IMR-90 (cell line): ENCODE results near the gene ARFGEF3. TPM values are rescaled to one million over a fixed set of nuclear protein-coding genes. Genes with fewer than 3 reads are reported as not detected.
A peak's percentile ranks its signal among the peaks of the same experiment; 100 is the strongest.

Experiments used
- ATAC-seq: fragments of 200-7000 bp; cut with Tn5 transposase; 2 replicates; pipeline ENCODE4 v1.9.1; 2020; ENCODE audit warnings: low read depth, mild to moderate bottlenecking, moderate library complexity
- BruUV-seq: library from RNA; stranded (reverse); fragments of 400-500 nt; replicated peaks from 2 replicates; lab custom pipeline; 2021; lab: Mats Ljungman, UMichigan
- CTCF ChIA-PET: fragments of 300-600 bp; formaldehyde crosslinking; extraction: SDS; loops from one replicate; lab custom pipeline; 2021; ENCODE audit warnings: antibody characterized with exemption; lab: Yijun Ruan, JAX
- POLR2A ChIA-PET: fragments of 300-600 bp; sonication (Branson Sonifier 250); formaldehyde crosslinking; loops from one replicate; lab custom pipeline; 2022; ENCODE audit warnings: antibody characterized with exemption; ENCODE audit not compliant: unreplicated experiment; lab: Charles Lee
- DNase-seq: peaks from one replicate; pipeline ENCODE4 v3.0.0; 2013
- H2AFZ ChIP-seq: replicated peaks from 2 replicates; pipeline ENCODE3; 2013; ENCODE audit warnings: low read length, mild to moderate bottlenecking; ENCODE audit not compliant: poor library complexity
- H2AK5ac ChIP-seq: 2 replicates; pipeline ENCODE4 v1.6.1; 2013; ENCODE audit warnings: low read depth, low read length, inconsistent platforms
- H2AK9ac ChIP-seq: replicated peaks from 2 replicates; pipeline ENCODE3; 2013; ENCODE audit warnings: mild to moderate bottlenecking, low read depth, low read length, moderate library complexity; ENCODE audit not compliant: poor library complexity
- H2BK120ac ChIP-seq: 2 replicates; pipeline ENCODE4 v1.6.1; 2013; ENCODE audit warnings: low read depth, low read length, inconsistent platforms
- H2BK15ac ChIP-seq: 3 replicates; pipeline ENCODE4 v1.6.1; 2013; ENCODE audit warnings: low read depth, low read length, inconsistent platforms
- H2BK20ac ChIP-seq: 2 replicates; pipeline ENCODE4 v1.6.1; 2013; ENCODE audit warnings: low read depth, mild to moderate bottlenecking, inconsistent platforms, low read length, moderate library complexity
- H2BK5ac ChIP-seq: 2 replicates; pipeline ENCODE4 v1.6.1; 2013; ENCODE audit warnings: mild to moderate bottlenecking, low read depth, low read length, inconsistent platforms; ENCODE audit not compliant: poor library complexity, severe bottlenecking
- H3K14ac ChIP-seq: replicated peaks from 2 replicates; pipeline ENCODE4 v1.6.1; 2013; ENCODE audit warnings: low read depth, low read length, inconsistent platforms
- H3K18ac ChIP-seq: 2 replicates; pipeline ENCODE4 v1.6.1; 2013; ENCODE audit warnings: low read depth, low read length, control low read depth
- H3K23ac ChIP-seq: 2 replicates; pipeline ENCODE4 v1.6.1; 2013; ENCODE audit warnings: low read depth, low read length, inconsistent platforms
- H3K27ac ChIP-seq: 2 replicates; pipeline ENCODE4 v1.5.1; 2013; ENCODE audit warnings: mild to moderate bottlenecking, control low read depth, low read length; ENCODE audit not compliant: insufficient read depth
- H3K27me3 ChIP-seq: 2 replicates; pipeline ENCODE4 v1.6.1; 2013; ENCODE audit warnings: low read length; ENCODE audit not compliant: control insufficient read depth, insufficient read depth
- H3K36me3 ChIP-seq: 2 replicates; pipeline ENCODE4 v1.6.1; 2013; ENCODE audit warnings: low read length, mixed read lengths; ENCODE audit not compliant: control insufficient read depth, insufficient read depth
- H3K4ac ChIP-seq: 2 replicates; pipeline ENCODE4 v1.6.1; 2013; ENCODE audit warnings: low read depth, low read length, inconsistent platforms
- H3K4me1 ChIP-seq: 2 replicates; pipeline ENCODE4 v1.6.1; 2013; ENCODE audit warnings: low read length, mixed read lengths; ENCODE audit not compliant: control insufficient read depth, insufficient read depth
- H3K4me2 ChIP-seq: 2 replicates; pipeline ENCODE4 v1.6.1; 2013; ENCODE audit warnings: low read depth, mild to moderate bottlenecking, control low read depth, low read length, moderate library complexity
- H3K4me3 ChIP-seq: 2 replicates; pipeline ENCODE4 v1.5.1; 2013; ENCODE audit warnings: low read depth, mild to moderate bottlenecking, control low read depth, low read length, moderate library complexity; ENCODE audit not compliant: insufficient read depth
- H3K56ac ChIP-seq: 2 replicates; pipeline ENCODE4 v1.6.1; 2013; ENCODE audit warnings: low read length, inconsistent platforms; ENCODE audit not compliant: insufficient read depth; ENCODE audit errors: extremely low read depth
- H3K79me1 ChIP-seq, 2 experiments: 2 replicates each; pipeline ENCODE4 v1.6.1; 2013; ENCODE audit warnings: low read length in 2 of 2, inconsistent platforms in 1 of 2, low read depth in 1 of 2
- H3K9ac ChIP-seq: 2 replicates; pipeline ENCODE4 v1.6.1; 2013; ENCODE audit warnings: low read depth, low read length, control low read depth
- H3K9me1 ChIP-seq: 2 replicates; pipeline ENCODE4 v1.6.1; 2013; ENCODE audit warnings: low read length, inconsistent platforms; ENCODE audit not compliant: insufficient read depth
- H3K9me3 ChIP-seq: 2 replicates; pipeline ENCODE4 v1.6.1; 2013; ENCODE audit warnings: low read length; ENCODE audit not compliant: control insufficient read depth, insufficient read depth
- H4K20me1 ChIP-seq: 2 replicates; pipeline ENCODE4 v1.6.1; 2013; ENCODE audit warnings: low read length, inconsistent platforms; ENCODE audit not compliant: insufficient read depth
- H4K5ac ChIP-seq: 2 replicates; pipeline ENCODE4 v1.6.1; 2013; ENCODE audit warnings: mild to moderate bottlenecking, low read depth, low read length, control low read depth
- H4K8ac ChIP-seq, 2 experiments: 2 replicates each; pipeline ENCODE4 v1.6.1; 2013; ENCODE audit warnings: low read depth in 2 of 2, low read length in 2 of 2, control low read depth in 1 of 2, inconsistent platforms in 1 of 2
- H4K91ac ChIP-seq: 2 replicates; pipeline ENCODE4 v1.6.1; 2013; ENCODE audit warnings: low read depth, low read length, inconsistent platforms; ENCODE audit not compliant: insufficient read depth
- BHLHE40 ChIP-seq: fragments of 150-350 bp; IDR thresholded peaks from 2 replicates; pipeline ENCODE4 v1.6.1; 2016; ENCODE audit warnings: mild to moderate bottlenecking, low read depth, low read length
- CHD1 ChIP-seq: IDR thresholded peaks from 2 replicates; pipeline ENCODE4 v1.6.1; 2012; ENCODE audit warnings: low read depth, low read length, improper control_type of control experiment
- MAFK ChIP-seq: IDR thresholded peaks from 2 replicates; pipeline ENCODE4 v1.6.1; 2012; ENCODE audit warnings: low read depth, low read length, improper control_type of control experiment
- MXI1 ChIP-seq: IDR thresholded peaks from 2 replicates; pipeline ENCODE4 v1.6.1; 2012; ENCODE audit warnings: low read depth, mild to moderate bottlenecking, low read length, moderate library complexity, borderline replicate concordance
- RCOR1 ChIP-seq: IDR thresholded peaks from 2 replicates; pipeline ENCODE4 v1.6.1; 2012; ENCODE audit warnings: mild to moderate bottlenecking, low read length, improper control_type of control experiment; ENCODE audit not compliant: insufficient replicate concordance
- WGBS, 2 experiments: methylation state at CpG; one replicate each; pipeline versions ENCODE4 v1.1.5 to v1.1.7; 2013; ENCODE audit warnings: missing lambda C conversion rate in 2 of 2; ENCODE audit not compliant: insufficient read length in 1 of 2; ENCODE audit errors: extremely low coverage in 2 of 2; 5-methylcytosine and 5-hydroxymethylcytosine counted together
- dilution Hi-C: fragments of 300-500 bp; cut with HindIII; formaldehyde crosslinking; loops from one replicate; pipeline ENCODE4 v1.14.3; 2018; ENCODE audit warnings: low sequenced_read_pairs; ENCODE audit not compliant: unreplicated experiment
- in situ Hi-C: fragments of 300-500 bp; cut with MboI; formaldehyde crosslinking; loops from 3 replicates; pipeline ENCODE4 v1.14.3; 2019; ENCODE audit warnings: low sequenced_read_pairs, inconsistent platforms, mixed read lengths
- intact Hi-C: fragments of 100-400 bp; cut with micrococcal nuclease; formaldehyde crosslinking; loops from 2 replicates; pipeline ENCODE4 v1.10.0; 2022
- polyA plus RNA-seq, 3 experiments: library from polyadenylated mRNA; depleted of rRNA; stranded (reverse); fragments of >200 nt; gene quantifications; 2 replicates each; pipeline ENCODE4 v1.2.3, GENCODE V29; 2012; ENCODE audit warnings: low replicate concordance in 1 of 3
- total RNA-seq: library from RNA; depleted of rRNA; stranded (reverse); fragments of >200 nt; gene quantifications from 2 replicates; pipeline ENCODE4 v1.2.3, GENCODE V29; 2012
- TF ChIP-seq, protein P1 (sequence below): fragments of 150-350 bp; IDR thresholded peaks from 2 replicates; pipeline ENCODE4 v1.6.1; 2016; ENCODE audit warnings: low read depth, mild to moderate bottlenecking, low read length, moderate library complexity, borderline replicate concordance
- TF ChIP-seq, protein P2 (sequence below): fragments of 150-350 bp; IDR thresholded peaks from 2 replicates; pipeline ENCODE4 v1.6.1; 2017; ENCODE audit warnings: mild to moderate bottlenecking, antibody characterized with exemption, low read length, low read depth

ARFGEF3 gene
- total and polyA plus RNA-seq, 2 of the 4 experiments (the other 2 are of a cell fraction) = under 0.01 to 0.02 TPM

DNA sequence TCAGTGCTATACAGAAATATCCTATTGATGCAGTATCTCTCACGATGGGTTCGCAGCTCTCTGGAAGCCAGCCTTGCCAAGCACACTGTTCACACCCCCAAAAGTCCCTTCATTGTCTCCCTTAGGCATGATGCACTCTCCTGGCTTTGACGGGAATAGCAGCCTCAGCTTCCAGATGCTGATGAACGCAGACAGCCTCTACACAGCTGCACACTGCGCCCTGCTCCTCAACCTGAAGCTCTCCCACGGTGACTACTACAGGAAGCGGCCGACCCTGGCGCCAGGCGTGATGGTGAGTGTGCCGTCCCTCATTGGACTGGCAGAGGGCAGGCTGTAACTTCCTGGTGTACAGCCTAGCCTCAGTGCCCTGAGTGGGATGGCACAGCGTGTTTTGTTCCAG, 116.6 kb downstream of the ARFGEF3 start:
- no peak overlapping the region for H4K91ac ChIP-seq
- TF ChIP-seq BHLHE40 = no peak
- TF ChIP-seq, protein P1, sequence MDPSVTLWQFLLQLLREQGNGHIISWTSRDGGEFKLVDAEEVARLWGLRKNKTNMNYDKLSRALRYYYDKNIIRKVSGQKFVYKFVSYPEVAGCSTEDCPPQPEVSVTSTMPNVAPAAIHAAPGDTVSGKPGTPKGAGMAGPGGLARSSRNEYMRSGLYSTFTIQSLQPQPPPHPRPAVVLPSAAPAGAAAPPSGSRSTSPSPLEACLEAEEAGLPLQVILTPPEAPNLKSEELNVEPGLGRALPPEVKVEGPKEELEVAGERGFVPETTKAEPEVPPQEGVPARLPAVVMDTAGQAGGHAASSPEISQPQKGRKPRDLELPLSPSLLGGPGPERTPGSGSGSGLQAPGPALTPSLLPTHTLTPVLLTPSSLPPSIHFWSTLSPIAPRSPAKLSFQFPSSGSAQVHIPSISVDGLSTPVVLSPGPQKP = no peak
- TF ChIP-seq MXI1 = no peak
- TF ChIP-seq CHD1 = no peak
- TF ChIP-seq, protein P2, sequence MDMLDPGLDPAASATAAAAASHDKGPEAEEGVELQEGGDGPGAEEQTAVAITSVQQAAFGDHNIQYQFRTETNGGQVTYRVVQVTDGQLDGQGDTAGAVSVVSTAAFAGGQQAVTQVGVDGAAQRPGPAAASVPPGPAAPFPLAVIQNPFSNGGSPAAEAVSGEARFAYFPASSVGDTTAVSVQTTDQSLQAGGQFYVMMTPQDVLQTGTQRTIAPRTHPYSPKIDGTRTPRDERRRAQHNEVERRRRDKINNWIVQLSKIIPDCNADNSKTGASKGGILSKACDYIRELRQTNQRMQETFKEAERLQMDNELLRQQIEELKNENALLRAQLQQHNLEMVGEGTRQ = no peak
- TF ChIP-seq MAFK = no peak
- TF ChIP-seq RCOR1 = no peak
- dilution Hi-C loops (no loop called here), intact Hi-C loops (no loop called here), in situ Hi-C loops (no loop called here)
- no peak overlapping the region for H3K4ac ChIP-seq
- no peaks in the 10 kb centered on the region for H3K4me1 ChIP-seq
- H3K4me2 ChIP-seq = no peak overlapping the region
- H4K8ac ChIP-seq = no peak overlapping the region
- no TSS peak for BruUV-seq
- H2AFZ ChIP-seq = peak overlapping the region; percentile 52
- no peak overlapping the region for H3K27ac ChIP-seq
- H2AK5ac ChIP-seq = no peak overlapping the region
- peak; percentile 64; the same call in 1 of the 2 replicates for ATAC-seq
- H3K23ac ChIP-seq = no peak overlapping the region
- H3K4me3 ChIP-seq = no peak overlapping the region
- H3K27me3 ChIP-seq = peaks cover 17% of the 10 kb centered on the region
- CTCF ChIA-PET = interaction anchor here (0.9 kb wide), 1 partner anchor 9 kb away, joined by 3 read pairs; no protein-coding TSS in a partner anchor
- no peaks in the 10 kb centered on the region for H4K20me1 ChIP-seq
- POLR2A ChIA-PET = no interaction called here
- H3K9me3 ChIP-seq = no peaks in the 10 kb centered on the region
- H2BK20ac ChIP-seq = no peak overlapping the region
- peak; percentile 2 for DNase-seq
- no peaks in the 10 kb centered on the region for H3K79me1 ChIP-seq
- no peak overlapping the region for H3K56ac ChIP-seq
- H3K18ac ChIP-seq = no peak overlapping the region
- H2BK15ac ChIP-seq = no peak overlapping the region
- no peaks in the 10 kb centered on the region for H3K9me1 ChIP-seq
- H2BK120ac ChIP-seq = no peak overlapping the region
- no peak overlapping the region for H2AK9ac ChIP-seq
- no peak overlapping the region for H4K5ac ChIP-seq
- H3K9ac ChIP-seq = no peak overlapping the region
- no peaks in the 10 kb centered on the region for H3K36me3 ChIP-seq
- no peak overlapping the region for H2BK5ac ChIP-seq
- no peak overlapping the region for H3K14ac ChIP-seq
- WGBS, 2 experiments = 67% methylated on average over 1 of the region's 12 CpGs; no CpG with 5 or more reads in 1 of the 2 experiments
